OCI-LY3 (cell line): ENCODE data around the gene CNOT3.

ENCODE experiments used
- CTCF ChIP-seq: fragments of 200-600, 300-600 bp; sonication (generic); IDR thresholded peaks from 2 replicates; pipeline ENCODE4 v1.5.1; 2014; ENCODE audit warnings: antibody characterized with exemption, low read length, low read depth
- EZH2phosphoT487 ChIP-seq: fragments of 200-600 bp; shearing (Covaris generic); IDR thresholded peaks from 2 replicates; pipeline ENCODE4 v1.6.1; 2018; ENCODE audit warnings: antibody characterized with exemption, mixed run types, low read depth

- peak; percentile 53 for TF ChIP-seq CTCF
- TF ChIP-seq EZH2phosphoT487 = no peak
Observed at GRCh38 chr19:54159352-54160181, 22.0 kb downstream of the CNOT3 start, which contains the start of gene LENG1.
